GM13977 (cell line): ENCODE data around the gene NTRK3.
"Not testable (repeated sequence)": the region's sequence is repeated elsewhere in the genome, so short reads cannot be mapped to it uniquely, and the experiment has no call there.

ENCODE experiments used
- DNase-seq: peaks from one replicate; pipeline ENCODE4 v3.0.0; 2012; ENCODE audit warnings: low spot score
- CTCF ChIP-seq: IDR thresholded peaks from 2 replicates; pipeline ENCODE4 v1.5.1; 2012; ENCODE audit warnings: mild to moderate bottlenecking, control low read depth; ENCODE audit not compliant: insufficient read depth; ENCODE audit errors: extremely low read depth, missing control alignments
- in situ Hi-C: fragments of 300-500 bp; cut with MboI; formaldehyde crosslinking; loops from one replicate; pipeline ENCODE4 v1.12.0; 2022; ENCODE audit warnings: low sequenced_read_pairs, low pct_unique_long_range_greater_than_20kb, mixed read lengths, inconsistent platforms; ENCODE audit not compliant: unreplicated experiment

The NTRK3 gene

GRCh38 chr15:88035381-88035780 is 221.2 kb downstream of the NTRK3 start:
- in situ Hi-C loops, result no loop called here
- no peak for TF ChIP-seq CTCF

GRCh38 chr15:88033421-88033820 is 223.1 kb downstream of the NTRK3 start:
- in situ Hi-C loops, DNase-seq: not testable (repeated sequence)

More at GRCh38 chr15:88035381-88035780, 221.2 kb downstream of the NTRK3 start:
- no peak for DNase-seq

- no peak for TF ChIP-seq CTCF
- no peak for DNase-seq
- in situ Hi-C loops, result no loop called here
These were observed 223.8 kb downstream of the NTRK3 start for GRCh38 chr15:88032787-88033186.

- no peak for DNase-seq
- no peak for TF ChIP-seq CTCF
- in situ Hi-C loops, result no loop called here
These were observed 225.1 kb downstream of the NTRK3 start for GRCh38 chr15:88031461-88031860.

GRCh38 chr15:88029696-88030095 is 226.8 kb downstream of the NTRK3 start:
- in situ Hi-C loops, result no loop called here
- no peak for TF ChIP-seq CTCF
- DNase-seq, result no peak

- TF ChIP-seq CTCF, result no peak
- in situ Hi-C loops, result no loop called here
- no peak for DNase-seq
These were observed 228.5 kb downstream of the NTRK3 start for GRCh38 chr15:88028024-88028423.

- TF ChIP-seq CTCF, result no peak
- in situ Hi-C loops, result no loop called here
- DNase-seq, result no peak
These were observed 232.6 kb downstream of the NTRK3 start for GRCh38 chr15:88023914-88024313.
